ENCODE data around the gene BABAM2. TPM values are rescaled to one million over a fixed set of nuclear protein-coding genes. Genes with fewer than 3 reads are reported as not detected.
A peak's percentile ranks its signal among the peaks of the same experiment; 100 is the strongest.

The BABAM2 gene
- total and polyA plus RNA-seq, 2 experiments from 2014 or later = 28.8 to 43.6 TPM

GRCh38 chr2:28280619-28281018, 390.1 kb downstream of the BABAM2 start:
- Histone ChIP-seq H2AFZ (no peak overlapping the region), H3K9me3 (ENCODE audit: low read depth) (no peaks in the 10 kb centered on the region), H3K27ac (peak overlapping the region; percentile 49), H3K9me2 (replicated peaks; ENCODE audit: insufficient read depth) (no peaks in the 10 kb centered on the region), H3K4me2 (no peak overlapping the region), H4K20me1 (ENCODE audit: insufficient read depth, poor library complexity, severe bottlenecking) (no peaks in the 10 kb centered on the region), H3K27me3 (no peaks in the 10 kb centered on the region), H3K4me3 (no peak overlapping the region), H3K36me3 (replicated peaks; ENCODE audit: insufficient read depth, low read depth) (no peaks in the 10 kb centered on the region), H3K4me1 (ENCODE audit: insufficient read depth) (peaks cover 13% of the 10 kb centered on the region), H3K79me2 (no peaks in the 10 kb centered on the region)
- 80% methylated on average over 4 of the region's 4 CpGs for WGBS (ENCODE audit: low lambda C conversion rate, missing lambda C conversion rate)
- DNase-seq (ENCODE audit: low spot score) = peak; percentile 19
- no peak for TF ChIP-seq EZH2phosphoT487 (IDR thresholded peaks at IDR 0.05; ENCODE audit: low read depth, severe bottlenecking, unreplicated experiment)
- TF ChIP-seq CTCF (IDR thresholded peaks at IDR 0.05; ENCODE audit: poor library complexity) = no peak
- no peak for TF ChIP-seq EZH2 (IDR thresholded peaks at IDR 0.05; ENCODE audit: borderline replicate concordance)

- no peak overlapping the region for H3K4me2 ChIP-seq
- no peak overlapping the region for H3K27ac ChIP-seq
- no peaks in the 10 kb centered on the region for H3K27me3 ChIP-seq
- H3K36me3 ChIP-seq (replicated peaks; ENCODE audit: insufficient read depth, low read depth) = no peaks in the 10 kb centered on the region
- H2AFZ ChIP-seq = no peak overlapping the region
- no peaks in the 10 kb centered on the region for H4K20me1 ChIP-seq (ENCODE audit: insufficient read depth, poor library complexity, severe bottlenecking)
- no peak overlapping the region for H3K4me3 ChIP-seq
- WGBS (ENCODE audit: low lambda C conversion rate, missing lambda C conversion rate) = 79% methylated on average over 1 of the region's 1 CpG
- peaks cover 11% of the 10 kb centered on the region for H3K4me1 ChIP-seq (ENCODE audit: insufficient read depth)
- DNase-seq (ENCODE audit: low spot score) = no peak
- H3K79me2 ChIP-seq = no peaks in the 10 kb centered on the region
- H3K9me3 ChIP-seq (ENCODE audit: low read depth) = no peaks in the 10 kb centered on the region
- no peak for TF ChIP-seq CTCF (IDR thresholded peaks at IDR 0.05; ENCODE audit: poor library complexity)
- TF ChIP-seq EZH2phosphoT487 (IDR thresholded peaks at IDR 0.05; ENCODE audit: low read depth, severe bottlenecking, unreplicated experiment) = no peak
- TF ChIP-seq EZH2 (IDR thresholded peaks at IDR 0.05; ENCODE audit: borderline replicate concordance) = no peak
- no peaks in the 10 kb centered on the region for H3K9me2 ChIP-seq (replicated peaks; ENCODE audit: insufficient read depth)
Measured at GRCh38 chr2:28281739-28282138, 391.2 kb downstream of the BABAM2 start.

GRCh38 chr2:28282248-28282647, 391.7 kb downstream of the BABAM2 start:
- Histone ChIP-seq H3K4me3 (no peak overlapping the region), H3K4me1 (ENCODE audit: insufficient read depth) (peaks cover 11% of the 10 kb centered on the region), H3K79me2 (no peaks in the 10 kb centered on the region), H3K4me2 (no peak overlapping the region), H3K9me3 (ENCODE audit: low read depth) (no peaks in the 10 kb centered on the region), H2AFZ (no peak overlapping the region), H3K27ac (no peak overlapping the region), H3K27me3 (no peaks in the 10 kb centered on the region), H3K9me2 (replicated peaks; ENCODE audit: insufficient read depth) (no peaks in the 10 kb centered on the region), H4K20me1 (ENCODE audit: insufficient read depth, poor library complexity, severe bottlenecking) (no peaks in the 10 kb centered on the region), H3K36me3 (replicated peaks; ENCODE audit: insufficient read depth, low read depth) (no peaks in the 10 kb centered on the region)
- 72% methylated on average over 3 of the region's 3 CpGs for WGBS (ENCODE audit: low lambda C conversion rate, missing lambda C conversion rate)
- TF ChIP-seq EZH2phosphoT487 (IDR thresholded peaks at IDR 0.05; ENCODE audit: low read depth, severe bottlenecking, unreplicated experiment) (no peak), EZH2 (IDR thresholded peaks at IDR 0.05; ENCODE audit: borderline replicate concordance) (no peak), CTCF (IDR thresholded peaks at IDR 0.05; ENCODE audit: poor library complexity) (no peak)
- no peak for DNase-seq (ENCODE audit: low spot score)

All from hepatocyte (in vitro differentiated cells).